HAP-1 (cell line): ENCODE results near the gene CDKN2AIPNL.
A peak's percentile ranks its signal among the peaks of the same experiment; 100 is the strongest.

Source experiments
- DNase-seq, 2 experiments: peaks; one replicate each; pipeline ENCODE4 v3.0.0-alpha.2; 2016 to 2020; ENCODE audit warnings: low spot score in 2 of 2
- H3K27me3 ChIP-seq: fragments of 250-450 bp; sonication (Bioruptor Pico); 2 replicates; pipeline ENCODE4 v1.5.1; 2020; ENCODE audit warnings: low read depth, mild to moderate bottlenecking, moderate library complexity
- H3K36me3 ChIP-seq: fragments of 250-450 bp; sonication (Bioruptor Pico); replicated peaks from 2 replicates; pipeline ENCODE4 v1.5.1; 2020; ENCODE audit warnings: mild to moderate bottlenecking
- H3K4me1 ChIP-seq: fragments of 250-450 bp; sonication (Bioruptor Pico); 2 replicates; pipeline ENCODE4 v1.5.1; 2020; ENCODE audit warnings: mild to moderate bottlenecking
- H3K4me3 ChIP-seq: fragments of 250-450 bp; sonication (Bioruptor Pico); 2 replicates; pipeline ENCODE4 v1.5.1; 2020; ENCODE audit warnings: mild to moderate bottlenecking, moderate library complexity
- H3K9me3 ChIP-seq: fragments of 250-450 bp; sonication (Bioruptor Pico); 2 replicates; pipeline ENCODE4 v1.5.1; 2020; ENCODE audit warnings: mild to moderate bottlenecking, moderate library complexity
- in situ Hi-C: fragments of 300-500 bp; cut with MboI; formaldehyde crosslinking; loops from 3 replicates; pipeline ENCODE4 v1.14.3; 2020; ENCODE audit warnings: low sequenced_read_pairs, inconsistent platforms, mixed read lengths

The CDKN2AIPNL gene

DNA sequence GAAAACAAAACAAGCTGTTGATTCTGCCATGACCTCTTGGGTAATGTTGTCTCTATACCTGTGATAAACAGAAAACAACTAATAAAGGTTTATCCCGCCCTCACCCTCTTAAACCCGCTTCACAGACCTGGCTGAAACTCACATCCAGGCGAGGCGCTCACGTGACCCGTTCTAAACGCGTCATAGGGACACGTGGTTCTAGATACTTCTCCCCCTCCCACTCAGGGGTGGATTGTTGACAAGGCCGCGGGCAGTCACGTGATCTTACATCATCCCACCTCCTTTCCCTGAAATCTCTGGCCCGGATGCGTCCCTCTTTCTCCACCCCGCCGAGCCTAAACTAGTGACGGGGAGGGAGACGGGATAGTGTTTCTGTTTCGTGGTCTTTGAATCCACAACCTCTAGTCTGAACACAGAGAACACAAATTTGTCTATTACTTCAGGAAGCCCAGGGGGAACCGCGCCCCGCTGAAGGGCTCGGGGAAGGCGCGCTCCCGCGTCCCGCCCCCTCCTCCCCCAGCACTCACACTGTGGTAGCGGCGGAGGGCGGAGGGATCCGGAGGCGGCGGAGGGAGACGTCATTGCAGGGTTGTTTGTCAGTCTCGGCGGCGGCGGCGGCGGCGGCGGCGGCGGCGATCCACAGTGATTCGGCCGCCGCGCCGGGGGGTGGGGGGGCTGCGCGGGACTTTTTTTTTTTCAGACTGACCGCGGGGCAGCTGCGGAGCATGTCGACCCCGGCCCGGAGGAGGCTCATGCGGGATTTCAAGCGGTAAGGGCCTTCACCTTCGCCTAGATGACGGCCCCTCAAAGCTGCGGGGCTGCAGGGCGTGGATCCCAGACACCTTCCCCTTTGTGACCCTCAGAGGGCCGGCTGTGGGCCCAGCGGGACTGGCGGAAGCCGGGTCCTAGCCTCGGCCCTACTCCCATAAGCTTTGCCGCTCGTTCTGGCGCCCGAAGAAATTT is 40.5 kb downstream of the CDKN2AIPNL start, which contains the start of gene UBE2B:
TSS of gene UBE2B (plus strand) at position 699 of the 963 bp plus-strand sequence. CDS start at position 726, 27 bp downstream.
- in situ Hi-C loops = loop anchor here (5.0 kb wide), 1 partner anchor 156 kb away; the partner anchor contains the start of gene JADE2
- no peaks in the 10 kb centered on the region for H3K9me3 ChIP-seq
- H3K27me3 ChIP-seq = no peaks in the 10 kb centered on the region
- H3K36me3 ChIP-seq = peaks cover 6% of the 10 kb centered on the region
- H3K4me3 ChIP-seq = peak within 1 kb of the TSS; percentile 94
- peaks cover 5% of the 10 kb centered on the region for H3K4me1 ChIP-seq
- peak; percentile 98 for DNase-seq

- H3K9me3 ChIP-seq = no peaks in the 10 kb centered on the region
- H3K36me3 ChIP-seq = peaks cover 6% of the 10 kb centered on the region
- DNase-seq = no peak
- peaks cover 13% of the 10 kb centered on the region for H3K4me1 ChIP-seq
- peak overlapping the region; percentile 94 for H3K4me3 ChIP-seq
- in situ Hi-C loops = loop anchor here (5.0 kb wide), 1 partner anchor 157 kb away; the partner anchor contains the start of gene JADE2
- no peaks in the 10 kb centered on the region for H3K27me3 ChIP-seq
Measured at GRCh38 chr5:134370311-134370870, 41.3 kb downstream of the CDKN2AIPNL start.

DNA sequence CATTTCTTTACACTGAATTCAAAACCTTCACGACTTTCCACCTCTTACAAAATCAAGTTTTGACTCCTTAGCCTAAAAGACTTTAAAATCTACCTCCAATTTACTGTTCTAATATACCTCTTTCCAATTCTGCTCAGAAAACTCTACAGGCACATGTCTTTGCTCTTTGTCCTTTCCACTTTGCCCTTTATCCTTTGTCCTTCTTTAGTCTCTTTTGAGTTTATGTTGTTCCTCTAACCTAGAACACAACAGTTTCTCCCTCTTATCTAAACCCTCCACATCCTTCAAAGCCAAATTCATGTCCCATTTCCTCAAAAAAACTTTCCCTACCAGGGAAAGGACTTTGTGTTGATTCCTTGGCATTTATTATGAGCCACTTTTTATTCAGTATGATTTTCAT is 46.1 kb downstream of the CDKN2AIPNL start:
- in situ Hi-C loops = no loop called here
- DNase-seq = no peak

GRCh38 chr5:134355681-134356080 is 56.0 kb downstream of the CDKN2AIPNL start:
- no peak for DNase-seq
- in situ Hi-C loops = no loop called here
- Histone ChIP-seq H3K27me3 (no peaks in the 10 kb centered on the region), H3K9me3 (no peaks in the 10 kb centered on the region), H3K36me3 (no peaks in the 10 kb centered on the region), H3K4me1 (no peaks in the 10 kb centered on the region), H3K4me3 (no peak overlapping the region)

More for the DNA sequence above, 46.1 kb downstream of the CDKN2AIPNL start:
- H3K27me3 ChIP-seq = no peaks in the 10 kb centered on the region
- H3K9me3 ChIP-seq = no peaks in the 10 kb centered on the region
- 0 out of 2 replicates have a peak overlapping the region, but pooled peaks have one; percentile 0 for H3K4me3 ChIP-seq
- peaks cover 12% of the 10 kb centered on the region for H3K4me1 ChIP-seq
- 0 out of 2 replicates have a peak, but pooled peaks cover 3% of the 10 kb centered on the region for H3K36me3 ChIP-seq
